ENCODE results near the gene DRD2. TPM values are rescaled to one million over a fixed set of nuclear protein-coding genes. Genes with fewer than 3 reads are reported as not detected.

DRD2 gene
- total RNA-seq, 1 experiment from 2014 or later = 0.28 TPM

- ChIA-PET POLR2A (no interaction called here), CTCF (no interaction called here)
- no TSS peak for BruUV-seq (replicated peaks)
- no peaks in the 10 kb centered on the region for H3K27me3 Mint-ChIP-seq (ENCODE audit: insufficient read depth, unreplicated experiment)
- H3K36me3 Mint-ChIP-seq (ENCODE audit: insufficient read depth, unreplicated experiment) = no peaks in the 10 kb centered on the region
- intact Hi-C loops (cut with micrococcal nuclease) = no loop called here
- H3K4me1 Mint-ChIP-seq (ENCODE audit: insufficient read depth, unreplicated experiment) = no peaks in the 10 kb centered on the region
- DNase-seq (ENCODE audit: unreplicated experiment) = no peak
- H3K9me3 Mint-ChIP-seq (ENCODE audit: unreplicated experiment) = no peaks in the 10 kb centered on the region
- H3K4me3 Mint-ChIP-seq (ENCODE audit: unreplicated experiment) = no peak overlapping the region
- no peak for TF ChIP-seq CTCF (IDR thresholded peaks at IDR 0.05; ENCODE audit: unreplicated experiment)
- H3K27ac Mint-ChIP-seq (ENCODE audit: low read depth, unreplicated experiment) = no peak overlapping the region
Observed at GRCh38 chr11:113435190-113435968, 39.8 kb downstream of the DRD2 start.

GRCh38 chr11:113431746-113432145 lies 43.5 kb downstream of the DRD2 start:
- Mint-ChIP-seq H3K36me3 (ENCODE audit: insufficient read depth, unreplicated experiment) (no peaks in the 10 kb centered on the region), H3K27ac (ENCODE audit: low read depth, unreplicated experiment) (no peak overlapping the region), H3K4me1 (ENCODE audit: insufficient read depth, unreplicated experiment) (peaks cover 5% of the 10 kb centered on the region), H3K9me3 (ENCODE audit: unreplicated experiment) (no peaks in the 10 kb centered on the region), H3K27me3 (ENCODE audit: insufficient read depth, unreplicated experiment) (no peaks in the 10 kb centered on the region), H3K4me3 (ENCODE audit: unreplicated experiment) (no peak overlapping the region)
- intact Hi-C loops (cut with micrococcal nuclease) = no loop called here
- BruUV-seq (replicated peaks) = no TSS peak
- ChIA-PET CTCF (interaction anchor here (1.3 kb wide), 1 partner anchor 29 kb away, joined by 3 read pairs; no protein-coding TSS in a partner anchor), POLR2A (interaction anchor here (0.6 to 1.5 kb wide), 2 partner anchors 8 to 14 kb away, joined by 3 read pairs; no protein-coding TSS in a partner anchor)
- DNase-seq (ENCODE audit: unreplicated experiment) = no peak
- no peak for TF ChIP-seq CTCF (IDR thresholded peaks at IDR 0.05; ENCODE audit: unreplicated experiment)

GRCh38 chr11:113426686-113427085 lies 48.5 kb downstream of the DRD2 start:
- H3K4me3 Mint-ChIP-seq (ENCODE audit: unreplicated experiment) = no peak overlapping the region
- H3K27ac Mint-ChIP-seq (ENCODE audit: low read depth, unreplicated experiment) = no peak overlapping the region
- TF ChIP-seq CTCF (IDR thresholded peaks at IDR 0.05; ENCODE audit: unreplicated experiment) = no peak
- no peak for DNase-seq (ENCODE audit: unreplicated experiment)
- intact Hi-C loops (cut with micrococcal nuclease) = no loop called here
- H3K4me1 Mint-ChIP-seq (ENCODE audit: insufficient read depth, unreplicated experiment) = peaks cover 5% of the 10 kb centered on the region
- H3K9me3 Mint-ChIP-seq (ENCODE audit: unreplicated experiment) = no peaks in the 10 kb centered on the region
- ChIA-PET CTCF (no interaction called here), POLR2A (interaction anchor here (1.1 kb wide), 1 partner anchor 21 kb away, joined by 3 read pairs; no protein-coding TSS in a partner anchor)
- H3K36me3 Mint-ChIP-seq (ENCODE audit: insufficient read depth, unreplicated experiment) = no peaks in the 10 kb centered on the region
- no peaks in the 10 kb centered on the region for H3K27me3 Mint-ChIP-seq (ENCODE audit: insufficient read depth, unreplicated experiment)
- BruUV-seq (replicated peaks) = no TSS peak

- Mint-ChIP-seq H3K27ac (ENCODE audit: low read depth, unreplicated experiment) (no peak overlapping the region), H3K4me3 (ENCODE audit: unreplicated experiment) (no peak overlapping the region)
Observed at GRCh38 chr11:113420808-113421207, 54.4 kb downstream of the DRD2 start.

More at GRCh38 chr11:113420808-113421207, 54.4 kb downstream of the DRD2 start:
- intact Hi-C loops (cut with micrococcal nuclease) = no loop called here
- no peaks in the 10 kb centered on the region for H3K9me3 Mint-ChIP-seq (ENCODE audit: unreplicated experiment)
- H3K36me3 Mint-ChIP-seq (ENCODE audit: insufficient read depth, unreplicated experiment) = no peaks in the 10 kb centered on the region
- H3K4me1 Mint-ChIP-seq (ENCODE audit: insufficient read depth, unreplicated experiment) = no peaks in the 10 kb centered on the region
- H3K27me3 Mint-ChIP-seq (ENCODE audit: insufficient read depth, unreplicated experiment) = no peaks in the 10 kb centered on the region
- CTCF ChIA-PET = no interaction called here
- no peak for TF ChIP-seq CTCF (IDR thresholded peaks at IDR 0.05; ENCODE audit: unreplicated experiment)
- BruUV-seq (replicated peaks) = no TSS peak
- POLR2A ChIA-PET = no interaction called here
- no peak for DNase-seq (ENCODE audit: unreplicated experiment)
